ENCODE data around the gene HPN.

The HPN gene

DNA sequence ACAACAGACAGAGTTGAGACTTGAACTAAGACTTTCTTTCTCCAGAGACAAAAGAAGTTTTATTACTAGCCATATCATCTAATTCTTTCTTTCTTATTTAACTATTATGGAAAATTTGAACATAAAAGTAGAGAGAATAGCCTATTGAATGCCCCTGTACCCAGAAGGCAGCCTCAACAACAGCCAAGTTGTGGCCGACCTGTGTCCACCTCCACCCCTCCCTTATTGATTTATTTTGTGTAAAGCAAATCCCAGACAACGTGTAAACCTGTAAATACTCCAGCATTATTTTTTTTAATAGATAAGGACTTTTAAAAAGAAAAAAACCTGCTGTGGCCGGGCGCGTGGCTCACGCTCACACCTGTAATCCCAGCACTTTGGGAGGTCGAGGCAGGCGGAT, 48.0 kb downstream of the HPN start:
- Histone ChIP-seq H3K4me1 (ENCODE audit: low read length) (peaks cover 22% of the 10 kb centered on the region), H3K9me3 (ENCODE audit: insufficient read depth, low read length) (no peaks in the 10 kb centered on the region), H4K20me1 (ENCODE audit: insufficient read depth, low read length) (no peaks in the 10 kb centered on the region), H3K27ac (ENCODE audit: low read length) (no peak overlapping the region), H3K4me3 (ENCODE audit: low read length) (no peak overlapping the region), H3K9ac (ENCODE audit: low read length) (no peak overlapping the region), H2AFZ (ENCODE audit: low read depth, low read length) (no peak overlapping the region), H3K4me2 (ENCODE audit: low read length) (no peak overlapping the region), H3K79me2 (ENCODE audit: low read length) (no peaks in the 10 kb centered on the region), H3K27me3 (ENCODE audit: low read depth, low read length) (no peaks in the 10 kb centered on the region; the same call in 1 of the 2 replicates), H3K36me3 (replicated peaks; ENCODE audit: low read depth, low read length) (no peaks in the 10 kb centered on the region)
- no peak for TF ChIP-seq EZH2phosphoT487 (IDR thresholded peaks at IDR 0.05; ENCODE audit: low read depth)
- TF ChIP-seq CTCF (IDR thresholded peaks at IDR 0.05; ENCODE audit: low read depth, low read length), result no peak

DNA sequence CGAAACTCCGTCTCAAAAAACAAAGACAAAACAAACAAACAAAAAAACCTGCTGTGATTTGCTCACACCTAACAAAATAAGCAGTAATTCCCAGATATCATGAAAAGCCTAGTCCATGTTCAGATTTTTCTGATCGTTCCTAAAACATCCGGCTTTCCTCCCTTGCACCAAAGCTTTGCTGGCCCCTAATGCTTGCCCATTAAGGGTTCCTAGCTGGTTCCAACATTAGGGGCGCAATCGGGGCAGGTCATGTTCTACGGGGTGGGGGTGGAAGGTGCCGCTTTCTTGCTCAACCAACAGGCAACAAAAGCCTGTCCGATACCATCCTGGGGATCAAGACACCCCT, 48.6 kb downstream of the HPN start:
- TF ChIP-seq CTCF (IDR thresholded peaks at IDR 0.05; ENCODE audit: low read depth, low read length), result no peak
- TF ChIP-seq EZH2phosphoT487 (IDR thresholded peaks at IDR 0.05; ENCODE audit: low read depth), result no peak
- H3K9ac ChIP-seq (ENCODE audit: low read length), result no peak overlapping the region
- no peaks in the 10 kb centered on the region for H4K20me1 ChIP-seq (ENCODE audit: insufficient read depth, low read length)
- H3K4me1 ChIP-seq (ENCODE audit: low read length), result peaks cover 16% of the 10 kb centered on the region
- 0 out of 2 replicates have a peak overlapping the region, but pooled peaks have one; percentile 26 for H3K4me3 ChIP-seq (ENCODE audit: low read length)
- H3K27me3 ChIP-seq (ENCODE audit: low read depth, low read length), result no peaks in the 10 kb centered on the region; the same call in 1 of the 2 replicates
- no peaks in the 10 kb centered on the region for H3K79me2 ChIP-seq (ENCODE audit: low read length)
- H2AFZ ChIP-seq (ENCODE audit: low read depth, low read length), result no peak overlapping the region
- H3K36me3 ChIP-seq (replicated peaks; ENCODE audit: low read depth, low read length), result no peaks in the 10 kb centered on the region
- H3K27ac ChIP-seq (ENCODE audit: low read length), result no peak overlapping the region
- H3K9me3 ChIP-seq (ENCODE audit: insufficient read depth, low read length), result no peaks in the 10 kb centered on the region
- H3K4me2 ChIP-seq (ENCODE audit: low read length), result peak overlapping the region; percentile 43

DNA sequence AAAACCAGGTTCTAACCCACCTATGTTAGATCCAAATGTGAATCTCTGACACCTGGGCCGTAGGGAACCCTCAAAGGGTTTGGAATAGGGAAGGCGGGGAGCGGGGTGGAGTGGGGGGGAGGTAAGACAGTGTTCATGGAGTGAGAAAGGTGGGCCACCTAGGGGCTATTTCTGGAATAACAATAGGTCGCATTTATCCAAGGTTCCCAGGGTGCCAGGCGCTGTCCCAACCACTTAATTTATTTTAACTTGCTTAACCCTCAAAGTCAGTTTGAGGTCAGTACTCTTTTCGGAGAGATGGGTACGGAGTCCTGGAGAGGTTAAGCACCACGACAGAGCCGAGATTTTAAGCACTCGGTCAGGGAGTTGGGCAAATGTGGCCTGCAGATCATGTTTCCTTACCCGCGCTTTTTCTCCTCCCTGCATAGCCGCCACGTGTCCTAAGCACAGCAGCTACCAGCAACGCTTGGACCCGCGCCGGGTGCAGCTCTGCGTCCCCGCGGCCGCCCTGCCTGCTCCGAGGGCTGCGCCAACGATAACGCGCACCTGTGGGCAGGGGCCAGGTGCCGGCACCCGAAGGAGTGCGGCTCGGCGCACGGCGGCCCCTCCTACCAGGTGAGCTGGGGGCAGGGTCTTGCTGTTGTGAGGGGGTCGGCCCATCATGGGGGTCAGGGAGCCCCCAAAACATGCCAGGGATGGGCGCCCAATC, 49.1 kb downstream of the HPN start:
- peaks cover 11% of the 10 kb centered on the region for H3K4me1 ChIP-seq (ENCODE audit: low read length)
- TF ChIP-seq EZH2phosphoT487 (IDR thresholded peaks at IDR 0.05; ENCODE audit: low read depth) (no peak), CTCF (IDR thresholded peaks at IDR 0.05; ENCODE audit: low read depth, low read length) (peak; percentile 68)
- H3K79me2 ChIP-seq (ENCODE audit: low read length), result no peaks in the 10 kb centered on the region
- H3K4me2 ChIP-seq (ENCODE audit: low read length), result peak overlapping the region; percentile 43
- H4K20me1 ChIP-seq (ENCODE audit: insufficient read depth, low read length), result no peaks in the 10 kb centered on the region
- H3K36me3 ChIP-seq (replicated peaks; ENCODE audit: low read depth, low read length), result no peaks in the 10 kb centered on the region
- peak overlapping the region; percentile 35 for H3K4me3 ChIP-seq (ENCODE audit: low read length)
- H3K9me3 ChIP-seq (ENCODE audit: insufficient read depth, low read length), result no peaks in the 10 kb centered on the region
- no peak overlapping the region for H3K9ac ChIP-seq (ENCODE audit: low read length)
- H2AFZ ChIP-seq (ENCODE audit: low read depth, low read length), result peak overlapping the region; percentile 23; the same call in 1 of the 2 replicates
- H3K27ac ChIP-seq (ENCODE audit: low read length), result no peak overlapping the region
- no peaks in the 10 kb centered on the region; the same call in 1 of the 2 replicates for H3K27me3 ChIP-seq (ENCODE audit: low read depth, low read length)

DNA sequence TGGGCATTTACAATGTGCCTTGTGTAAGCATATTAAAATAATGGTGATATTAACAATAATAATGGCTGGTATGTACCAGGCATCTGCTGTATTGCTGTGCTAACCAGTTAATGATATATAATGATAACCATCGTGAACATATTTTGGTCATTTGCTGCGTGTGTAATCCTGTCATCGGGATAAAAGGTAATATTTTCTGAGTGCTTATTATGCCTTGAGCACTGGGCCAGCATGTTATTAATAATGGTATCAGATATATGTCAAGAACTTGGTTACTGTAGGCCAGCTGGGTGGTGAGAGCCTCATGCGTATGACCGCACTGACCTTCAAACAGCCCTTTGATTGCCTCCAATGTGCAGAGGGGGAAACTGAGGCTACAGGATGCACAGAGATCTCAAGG, 51.9 kb downstream of the HPN start:
- Histone ChIP-seq H3K4me1 (ENCODE audit: low read length) (no peaks in the 10 kb centered on the region), H2AFZ (ENCODE audit: low read depth, low read length) (no peak overlapping the region), H4K20me1 (ENCODE audit: insufficient read depth, low read length) (no peaks in the 10 kb centered on the region), H3K4me3 (ENCODE audit: low read length) (no peak overlapping the region), H3K27me3 (ENCODE audit: low read depth, low read length) (no peaks in the 10 kb centered on the region; the same call in 1 of the 2 replicates), H3K4me2 (ENCODE audit: low read length) (no peak overlapping the region), H3K9me3 (ENCODE audit: insufficient read depth, low read length) (no peaks in the 10 kb centered on the region), H3K9ac (ENCODE audit: low read length) (no peak overlapping the region), H3K36me3 (replicated peaks; ENCODE audit: low read depth, low read length) (no peaks in the 10 kb centered on the region), H3K79me2 (ENCODE audit: low read length) (no peaks in the 10 kb centered on the region), H3K27ac (ENCODE audit: low read length) (no peak overlapping the region)
- no peak for TF ChIP-seq EZH2phosphoT487 (IDR thresholded peaks at IDR 0.05; ENCODE audit: low read depth)
- no peak for TF ChIP-seq CTCF (IDR thresholded peaks at IDR 0.05; ENCODE audit: low read depth, low read length)

Measured in OCI-LY3 (cell line).